HG02981 (cell line): ENCODE results near the gene IFIT1B.
A peak's percentile ranks its signal among the peaks of the same experiment; 100 is the strongest.
"Not testable (repeated sequence)": the region's sequence is repeated elsewhere in the genome, so short reads cannot be mapped to it uniquely, and the experiment has no call there.

ENCODE experiments used
- ATAC-seq: cut with Tn5 transposase; IDR thresholded peaks from one replicate; pipeline ENCODE4 v1.9.1; 2021; ENCODE audit warnings: mild to moderate bottlenecking, moderate library complexity; ENCODE audit not compliant: unreplicated experiment

Gene IFIT1B

GRCh38 chr10:89377705-89378637 lies at the start of gene IFIT1B:
Gene IFIT1B (plus strand): TSS chr10:89378056. CDS start chr10:89378136, 80 bp downstream.
- ATAC-seq = no peak

- ATAC-seq = no peak
Measured at GRCh38 chr10:89329151-89329550, 48.7 kb upstream of the IFIT1B start.

GRCh38 chr10:89330014-89330413 lies 47.8 kb upstream of the IFIT1B start:
- not testable (repeated sequence) for ATAC-seq

GRCh38 chr10:89330537-89331212 lies 47.2 kb upstream of the IFIT1B start:
- ATAC-seq = no peak

GRCh38 chr10:89331487-89332122 lies 46.3 kb upstream of the IFIT1B start:
- not testable (repeated sequence) for ATAC-seq

GRCh38 chr10:89332123-89332633 lies 45.7 kb upstream of the IFIT1B start:
- ATAC-seq = peak; percentile 42

- no peak for ATAC-seq
Measured at GRCh38 chr10:89335226-89335625, 42.6 kb upstream of the IFIT1B start.

- no peak for ATAC-seq
Measured at GRCh38 chr10:89336241-89336640, 41.6 kb upstream of the IFIT1B start.

- no peak for ATAC-seq
Measured at GRCh38 chr10:89337484-89337883, 40.4 kb upstream of the IFIT1B start.

GRCh38 chr10:89338713-89339112 lies 39.1 kb upstream of the IFIT1B start:
- no peak for ATAC-seq

GRCh38 chr10:89339875-89340274 lies 38.0 kb upstream of the IFIT1B start:
- ATAC-seq = no peak

GRCh38 chr10:89341649-89342048 lies 36.2 kb upstream of the IFIT1B start:
- no peak for ATAC-seq

- ATAC-seq = no peak
Measured at GRCh38 chr10:89342206-89342958, 35.5 kb upstream of the IFIT1B start.

- no peak for ATAC-seq
Measured at GRCh38 chr10:89343089-89343767, 34.6 kb upstream of the IFIT1B start.

GRCh38 chr10:89344156-89344555 lies 33.7 kb upstream of the IFIT1B start:
- ATAC-seq = no peak

GRCh38 chr10:89345367-89346000 lies 32.4 kb upstream of the IFIT1B start:
- ATAC-seq = no peak

- ATAC-seq = no peak
Measured at GRCh38 chr10:89346405-89347254, 31.2 kb upstream of the IFIT1B start.

- no peak for ATAC-seq
Measured at GRCh38 chr10:89347701-89348457, 30.0 kb upstream of the IFIT1B start.
